AG04450 (cell line): ENCODE data around the gene KREMEN1. TPM values are rescaled to one million over a fixed set of nuclear protein-coding genes. Genes with fewer than 3 reads are reported as not detected.

Source experiments
- CTCF ChIA-PET: fragments of 300-600, 350-600 bp; formaldehyde crosslinking; extraction: SDS; loops from one replicate; lab custom pipeline; 2022; ENCODE audit warnings: antibody characterized with exemption, inconsistent platforms; lab: Charles Lee
- POLR2A ChIA-PET: fragments of 350-600 bp; formaldehyde crosslinking; extraction: SDS; loops from one replicate; lab custom pipeline; 2021; ENCODE audit warnings: antibody characterized with exemption, inconsistent platforms; lab: Yijun Ruan, JAX
- DNase-seq: peaks from one replicate; pipeline ENCODE4 v3.0.0-alpha.2; 2011; ENCODE audit warnings: low read depth, low spot score
- H3K27ac ChIP-seq: one replicate; pipeline ENCODE4 v1.5.1; 2012; ENCODE audit warnings: low read depth, low read length, control low read depth
- H3K27me3 ChIP-seq: one replicate; pipeline ENCODE4 v1.6.0; 2012; ENCODE audit warnings: low read length; ENCODE audit not compliant: control insufficient read depth, insufficient read depth
- H3K4me3 ChIP-seq: 2 replicates; pipeline ENCODE4 v1.5.1; 2011; ENCODE audit warnings: mild to moderate bottlenecking, low read depth, low read length, control low read depth
- H3K9me3 ChIP-seq: 2 replicates; pipeline ENCODE4 v1.5.1; 2012; ENCODE audit warnings: low read length; ENCODE audit not compliant: control insufficient read depth, insufficient read depth
- polyA plus RNA-seq: library from polyadenylated mRNA; depleted of rRNA; stranded (reverse); fragments of >200 nt; gene quantifications from 2 replicates; pipeline ENCODE4 v1.2.3, GENCODE V29; 2011
- TF ChIP-seq, protein P1 (sequence below): IDR thresholded peaks from 2 replicates; pipeline ENCODE4 v1.5.1; 2011; ENCODE audit warnings: low read depth, low read length, control low read depth, inconsistent platforms

KREMEN1 gene
- polyA plus RNA-seq, 1 experiment = 5.9 TPM

DNA sequence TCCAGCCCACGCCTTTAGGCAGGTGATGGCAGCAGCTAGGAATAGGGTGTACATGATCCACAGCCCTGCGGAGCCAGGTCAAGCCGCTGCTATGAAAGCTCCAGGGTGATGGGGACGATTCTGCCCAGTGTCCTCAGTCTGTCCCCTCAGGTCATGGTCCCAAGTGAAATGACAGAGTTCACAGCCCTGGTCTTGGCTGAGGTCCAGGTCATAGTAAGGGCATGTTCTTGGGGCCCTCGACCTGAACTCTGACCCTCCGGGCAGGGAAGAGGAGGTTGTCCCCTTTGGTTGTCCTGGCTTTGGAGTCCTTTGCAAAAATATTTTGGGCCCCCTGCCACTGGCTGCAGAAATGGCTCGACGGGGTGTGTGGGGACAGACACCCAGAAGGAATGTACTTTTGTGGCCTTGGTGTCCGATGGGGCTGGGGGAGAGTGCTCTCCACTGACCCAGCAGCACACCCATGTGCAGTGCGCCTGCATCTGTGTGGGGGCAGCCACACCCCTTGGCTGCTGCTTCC lies 18.5 kb upstream of the KREMEN1 start:
- H3K27ac ChIP-seq = no peak overlapping the region
- H3K4me3 ChIP-seq = no peak overlapping the region
- TF ChIP-seq, protein P1, sequence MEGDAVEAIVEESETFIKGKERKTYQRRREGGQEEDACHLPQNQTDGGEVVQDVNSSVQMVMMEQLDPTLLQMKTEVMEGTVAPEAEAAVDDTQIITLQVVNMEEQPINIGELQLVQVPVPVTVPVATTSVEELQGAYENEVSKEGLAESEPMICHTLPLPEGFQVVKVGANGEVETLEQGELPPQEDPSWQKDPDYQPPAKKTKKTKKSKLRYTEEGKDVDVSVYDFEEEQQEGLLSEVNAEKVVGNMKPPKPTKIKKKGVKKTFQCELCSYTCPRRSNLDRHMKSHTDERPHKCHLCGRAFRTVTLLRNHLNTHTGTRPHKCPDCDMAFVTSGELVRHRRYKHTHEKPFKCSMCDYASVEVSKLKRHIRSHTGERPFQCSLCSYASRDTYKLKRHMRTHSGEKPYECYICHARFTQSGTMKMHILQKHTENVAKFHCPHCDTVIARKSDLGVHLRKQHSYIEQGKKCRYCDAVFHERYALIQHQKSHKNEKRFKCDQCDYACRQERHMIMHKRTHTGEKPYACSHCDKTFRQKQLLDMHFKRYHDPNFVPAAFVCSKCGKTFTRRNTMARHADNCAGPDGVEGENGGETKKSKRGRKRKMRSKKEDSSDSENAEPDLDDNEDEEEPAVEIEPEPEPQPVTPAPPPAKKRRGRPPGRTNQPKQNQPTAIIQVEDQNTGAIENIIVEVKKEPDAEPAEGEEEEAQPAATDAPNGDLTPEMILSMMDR = no peak
- CTCF ChIA-PET = interaction anchor here (0.7 to 1.3 kb wide), 3 partner anchors 11 to 198 kb away, joined by 3 to 5 read pairs (median 4); no protein-coding TSS in a partner anchor
- no peak for DNase-seq
- H3K9me3 ChIP-seq = no peaks in the 10 kb centered on the region; the same call in 1 of the 2 replicates
- POLR2A ChIA-PET = no interaction called here
- no peaks in the 10 kb centered on the region for H3K27me3 ChIP-seq

DNA sequence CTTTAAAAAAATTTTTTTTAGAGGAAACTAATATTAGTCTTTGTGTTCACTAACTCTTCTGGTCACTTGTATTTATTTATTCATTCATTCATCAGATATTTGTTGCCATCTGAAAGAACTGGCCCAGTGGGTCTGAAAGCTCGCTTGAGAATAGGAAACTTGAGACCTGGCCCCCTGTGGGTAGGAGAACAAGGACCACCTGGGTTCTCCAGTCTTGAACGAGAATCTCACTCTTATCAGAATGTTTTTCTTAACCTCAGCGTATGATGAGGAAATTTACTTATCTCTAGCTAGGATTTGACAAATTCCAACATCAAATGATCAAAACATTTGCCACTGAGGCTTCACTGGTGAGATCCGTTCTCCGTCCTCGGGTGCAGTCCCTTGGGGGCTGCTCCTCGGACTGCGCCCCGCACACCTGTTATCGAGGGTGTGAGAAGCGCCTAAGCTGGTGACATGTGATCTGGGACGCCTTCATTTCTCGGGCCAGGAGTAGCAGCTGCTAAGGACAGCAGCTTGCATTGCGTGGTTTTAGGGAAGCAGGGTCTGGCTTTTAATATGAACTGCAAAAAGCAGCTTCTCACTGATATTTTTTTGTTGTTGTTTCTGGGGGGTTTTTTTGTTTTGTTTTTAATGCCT lies 17.5 kb upstream of the KREMEN1 start:
- ChIA-PET POLR2A (no interaction called here), CTCF (interaction anchor here (0.6 to 1.8 kb wide), 4 partner anchors 10 to 190 kb away, joined by 3 to 9 read pairs (median 4); no protein-coding TSS in a partner anchor)
- H3K4me3 ChIP-seq = no peak overlapping the region
- H3K9me3 ChIP-seq = no peaks in the 10 kb centered on the region; the same call in 1 of the 2 replicates
- peaks cover 1% of the 10 kb centered on the region for H3K27me3 ChIP-seq
- DNase-seq = no peak
- H3K27ac ChIP-seq = no peak overlapping the region
- TF ChIP-seq, protein P1 = no peak

DNA sequence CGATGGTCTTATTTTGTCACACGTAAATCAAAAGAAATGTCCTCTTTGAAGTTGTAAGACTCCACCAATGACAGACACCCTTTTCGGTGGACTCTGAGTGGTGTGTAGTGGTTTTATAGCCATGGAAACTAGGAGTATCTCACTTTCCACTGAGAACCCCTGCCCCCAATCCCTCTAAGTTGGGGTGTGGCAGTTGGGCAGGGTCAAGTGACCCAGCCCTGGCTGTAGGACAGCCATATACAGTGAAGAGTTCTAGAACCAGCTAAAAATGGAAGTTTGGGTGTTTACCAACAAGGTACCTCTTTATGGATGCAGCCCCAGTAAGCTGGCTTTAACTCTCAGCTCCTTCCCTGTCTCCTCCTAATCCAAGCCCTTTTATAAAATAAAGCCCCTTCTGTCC lies 16.4 kb upstream of the KREMEN1 start:
- POLR2A ChIA-PET = no interaction called here
- Histone ChIP-seq H3K27ac (no peak overlapping the region), H3K9me3 (no peaks in the 10 kb centered on the region), H3K27me3 (peaks cover 2% of the 10 kb centered on the region), H3K4me3 (no peak overlapping the region)
- CTCF ChIA-PET = interaction anchor here (1.3 to 1.8 kb wide), 2 partner anchors 15 to 189 kb away, joined by 4 to 9 read pairs; no protein-coding TSS in a partner anchor
- TF ChIP-seq, protein P1 = no peak
- DNase-seq = no peak

DNA sequence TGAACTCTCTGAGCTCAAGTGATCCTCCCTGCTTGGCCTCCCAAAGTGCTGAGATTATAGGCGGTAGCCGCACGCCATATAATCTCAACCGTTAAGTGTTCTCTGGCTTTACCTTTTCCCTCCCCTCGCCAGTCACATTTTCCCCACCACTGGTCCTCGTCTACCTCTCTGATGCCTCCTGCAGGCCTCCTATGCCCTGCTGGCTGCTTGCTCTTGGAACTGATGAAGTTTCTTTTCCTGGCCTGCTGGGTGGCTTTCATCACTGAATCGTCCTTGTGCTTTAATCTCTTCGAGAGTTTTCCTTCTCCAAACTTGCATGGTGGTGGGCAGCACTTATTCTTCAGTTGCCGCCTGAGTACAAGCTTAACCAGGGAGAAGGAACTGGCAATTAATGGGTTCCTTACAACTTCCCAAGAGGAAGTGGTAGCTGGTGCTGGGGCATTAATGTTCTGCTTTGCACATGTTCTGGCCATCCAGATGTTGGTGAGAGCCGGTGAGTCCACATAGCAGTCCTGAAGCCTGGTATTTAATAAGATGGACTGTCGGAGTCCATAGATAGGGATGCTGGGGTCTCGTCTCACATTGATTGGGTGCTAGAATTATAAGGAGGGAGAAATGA lies 12.5 kb upstream of the KREMEN1 start:
- POLR2A ChIA-PET = no interaction called here
- CTCF ChIA-PET = interaction anchor here (1.6 kb wide), 1 partner anchor 94 kb away, joined by 7 read pairs; no protein-coding TSS in a partner anchor
- Histone ChIP-seq H3K27ac (no peak overlapping the region), H3K27me3 (peaks cover 8% of the 10 kb centered on the region), H3K9me3 (no peaks in the 10 kb centered on the region), H3K4me3 (no peak overlapping the region)
- DNase-seq = no peak
- TF ChIP-seq, protein P1 = no peak

DNA sequence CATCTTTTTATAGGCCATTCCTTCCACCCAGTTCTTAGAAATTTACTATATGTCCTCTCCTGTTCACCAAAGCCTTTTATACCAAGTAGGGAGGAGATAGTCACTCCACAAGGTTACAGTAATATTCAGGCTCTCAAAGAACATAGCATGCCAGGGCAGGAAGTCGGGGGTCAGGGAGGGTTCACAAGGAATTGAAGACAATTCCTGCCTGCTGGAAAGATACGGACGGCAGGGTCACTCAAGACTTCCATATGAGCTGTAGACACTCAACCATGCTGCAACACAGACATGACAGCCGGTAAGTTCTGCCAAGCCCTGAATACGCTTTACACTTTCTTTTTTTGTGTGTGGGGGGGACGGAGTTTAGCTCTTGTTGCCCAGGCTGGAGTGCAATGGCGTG lies 11.9 kb upstream of the KREMEN1 start:
- POLR2A ChIA-PET = no interaction called here
- no peaks in the 10 kb centered on the region for H3K9me3 ChIP-seq
- peaks cover 9% of the 10 kb centered on the region for H3K27me3 ChIP-seq
- CTCF ChIA-PET = interaction anchor here (0.7 to 1.4 kb wide), 2 partner anchors 21 to 93 kb away, joined by 3 read pairs; no protein-coding TSS in a partner anchor
- H3K27ac ChIP-seq = no peak overlapping the region
- TF ChIP-seq, protein P1 = no peak
- H3K4me3 ChIP-seq = no peak overlapping the region
- DNase-seq = no peak
